GM23248 (cell line): ENCODE data around the gene SERBP1. TPM values are rescaled to one million over a fixed set of nuclear protein-coding genes. Genes with fewer than 3 reads are reported as not detected.
A peak's percentile ranks its signal among the peaks of the same experiment; 100 is the strongest.

Experiments used
- DNase-seq: peaks from one replicate; pipeline ENCODE4 v3.0.0-alpha.2; 2015
- H2AFZ ChIP-seq: fragments of 200-600 bp; sonication (generic); 2 replicates; pipeline ENCODE4 v1.6.1; 2016; ENCODE audit warnings: antibody characterized with exemption
- H3F3A ChIP-seq: fragments of 200-600 bp; sonication (generic); 2 replicates; pipeline ENCODE4 v1.6.1; 2016; ENCODE audit warnings: mild to moderate bottlenecking, antibody characterized with exemption, mixed run types; ENCODE audit not compliant: insufficient read depth
- H3K27ac ChIP-seq: fragments of 200-600 bp; sonication (generic); 2 replicates; pipeline ENCODE4 v1.5.1; 2016; ENCODE audit warnings: mild to moderate bottlenecking
- H3K27me3 ChIP-seq: fragments of 200-600 bp; sonication (generic); replicated peaks from 2 replicates; pipeline ENCODE4 v1.6.1; 2016; ENCODE audit warnings: mild to moderate bottlenecking; ENCODE audit not compliant: insufficient read depth
- H3K36me3 ChIP-seq: fragments of 200-600 bp; sonication (generic); 2 replicates; pipeline ENCODE4 v1.6.1; 2016; ENCODE audit warnings: low read depth, mild to moderate bottlenecking
- H3K4me1 ChIP-seq: fragments of 200-600 bp; sonication (generic); 2 replicates; pipeline ENCODE4 v1.6.1; 2016; ENCODE audit warnings: mild to moderate bottlenecking; ENCODE audit not compliant: insufficient read depth
- H3K4me2 ChIP-seq: fragments of 200-600 bp; sonication (generic); one replicate; pipeline ENCODE4 v1.6.1; 2016; ENCODE audit warnings: mild to moderate bottlenecking; ENCODE audit not compliant: unreplicated experiment
- H3K4me3 ChIP-seq: fragments of 200-600 bp; sonication (generic); 2 replicates; pipeline ENCODE4 v1.5.1; 2016; ENCODE audit warnings: mild to moderate bottlenecking
- H3K79me2 ChIP-seq: fragments of 200-600 bp; sonication (generic); 2 replicates; pipeline ENCODE4 v1.6.1; 2016; ENCODE audit warnings: mild to moderate bottlenecking; ENCODE audit not compliant: insufficient read depth
- H3K9ac ChIP-seq: fragments of 200-600 bp; sonication (generic); 2 replicates; pipeline ENCODE4 v1.6.1; 2016; ENCODE audit warnings: mild to moderate bottlenecking
- H3K9me2 ChIP-seq: fragments of 200-600 bp; sonication (generic); 2 replicates; pipeline ENCODE4 v1.6.1; 2016; ENCODE audit warnings: mixed run types, mild to moderate bottlenecking, moderate library complexity; ENCODE audit not compliant: insufficient read depth
- H3K9me3 ChIP-seq: fragments of 200-600 bp; sonication (generic); one replicate; pipeline ENCODE4 v1.6.1; 2017; ENCODE audit warnings: low read depth
- H4K20me1 ChIP-seq: fragments of 200-600 bp; sonication (generic); 2 replicates; pipeline ENCODE4 v1.6.0; 2016; ENCODE audit not compliant: insufficient read depth
- EZH2 ChIP-seq: fragments of 200-600 bp; sonication (generic); IDR thresholded peaks from 2 replicates; pipeline ENCODE4 v1.6.1; 2018; ENCODE audit warnings: antibody characterized with exemption, mild to moderate bottlenecking; ENCODE audit not compliant: insufficient read depth, poor library complexity, severe bottlenecking
- EZH2phosphoT487 ChIP-seq: fragments of 200-600 bp; sonication (generic); IDR thresholded peaks from 2 replicates; pipeline ENCODE4 v1.6.1; 2018; ENCODE audit warnings: antibody characterized with exemption, moderate library complexity, mild to moderate bottlenecking, low read depth; ENCODE audit not compliant: insufficient read depth
- whole genome bisulfite sequencing, 2 experiments: methylation state at CpG; one replicate each; pipeline ENCODE4 v1.1.6; 2015 to 2017; ENCODE audit warnings: low lambda C conversion rate in 2 of 2, low coverage in 1 of 2; ENCODE audit errors: missing lambda C conversion rate in 2 of 2; 5-methylcytosine and 5-hydroxymethylcytosine counted together
- in situ Hi-C: fragments of 300-500 bp; cut with MboI; formaldehyde crosslinking; loops from 2 replicates; pipeline ENCODE4 v1.15.0; 2020
- polyA plus RNA-seq: library from polyadenylated mRNA; unstranded; fragments of >200 nt; fragmentation: Nextera tagmentation; extraction: Ambion mirVana; gene quantifications from 2 replicates; pipeline ENCODE4 v1.2.1, GENCODE V29; 2016
- total RNA-seq: library from RNA; depleted of rRNA; stranded (reverse); fragments of >200 nt; shearing (Covaris generic); gene quantifications from 2 replicates; pipeline ENCODE4 v1.2.3, GENCODE V29; 2014; rRNA removed

SERBP1 gene
- 204 and 214 TPM in 2 replicates for total RNA-seq
- polyA plus RNA-seq, result 156 and 165 TPM in 2 replicates

GRCh38 chr1:67430358-67431155 lies at the start of gene SERBP1:
SERBP1 (minus strand) TSS chr1:67430402; CDS start chr1:67430300, 102 bp downstream.
- H3K9me2 ChIP-seq, result no peaks in the 10 kb centered on the region
- no peaks in the 10 kb centered on the region for H3K9me3 ChIP-seq
- peaks cover 20% of the 10 kb centered on the region; the same call in 1 of the 2 replicates for H3K4me1 ChIP-seq
- peak; percentile 98 for DNase-seq
- peaks cover 8% of the 10 kb centered on the region; the same call in 1 of the 2 replicates for H3K36me3 ChIP-seq
- in situ Hi-C loops, result no loop called here
- H3K4me2 ChIP-seq, result peak within 1 kb of the TSS; percentile 95
- H3F3A ChIP-seq, result no peaks in the 10 kb centered on the region; the same call in 1 of the 2 replicates
- WGBS, 2 experiments, result 0 to 2% methylated on average over 59 to 62 of the region's 62 CpGs
- H3K27ac ChIP-seq, result peak within 1 kb of the TSS; percentile 66
- H3K79me2 ChIP-seq, result peaks cover 47% of the 10 kb centered on the region
- TF ChIP-seq EZH2phosphoT487 (no peak), EZH2 (no peak)
- no peaks in the 10 kb centered on the region for H3K27me3 ChIP-seq
- peak within 1 kb of the TSS; percentile 96 for H3K4me3 ChIP-seq
- peak within 1 kb of the TSS; percentile 100 for H2AFZ ChIP-seq
- H3K9ac ChIP-seq, result peak within 1 kb of the TSS; percentile 89
- peaks cover 26% of the 10 kb centered on the region for H4K20me1 ChIP-seq

DNA sequence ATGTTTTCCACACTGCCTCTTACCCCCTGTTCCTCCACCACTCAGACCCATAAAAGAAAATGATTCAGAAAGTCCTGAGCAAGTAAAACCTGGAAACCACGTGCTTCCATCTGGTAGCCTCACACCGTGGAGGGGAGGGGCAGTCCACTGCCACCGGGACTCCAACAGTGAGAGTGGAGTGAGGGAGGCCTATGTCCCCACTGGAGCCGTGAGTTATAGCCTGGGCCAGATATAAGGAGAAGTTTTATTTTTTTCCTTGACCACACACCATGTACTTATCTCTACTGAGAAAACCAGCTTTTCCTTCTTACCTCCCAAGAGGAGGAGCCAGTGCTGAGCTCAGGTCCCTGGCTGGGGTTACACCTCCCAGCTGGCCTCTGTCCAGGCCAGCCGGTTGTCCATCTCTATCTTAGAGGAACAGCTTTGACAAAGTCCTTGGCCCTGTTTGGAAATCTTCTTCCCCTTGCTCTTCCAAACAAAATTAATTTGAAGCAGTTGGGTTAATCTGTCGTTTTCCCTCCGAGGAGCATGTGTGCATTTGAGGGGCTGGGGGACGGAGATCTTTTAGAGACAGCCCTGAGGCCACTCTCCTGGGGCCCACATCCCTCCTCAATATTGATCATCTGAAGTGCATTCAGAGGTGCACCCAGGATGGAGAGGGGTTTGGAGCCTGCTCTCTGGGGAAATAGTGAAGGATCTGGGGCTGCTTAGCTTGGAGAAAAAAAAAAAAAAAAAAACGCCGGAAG lies 49.1 kb upstream of the SERBP1 start:
- Histone ChIP-seq H3K9me3 (no peaks in the 10 kb centered on the region), H4K20me1 (no peaks in the 10 kb centered on the region), H3K36me3 (no peaks in the 10 kb centered on the region), H3K4me3 (no peak overlapping the region), H3K27ac (no peak overlapping the region), H3K4me2 (no peak overlapping the region), H3K79me2 (no peaks in the 10 kb centered on the region), H3F3A (no peaks in the 10 kb centered on the region), H3K4me1 (no peaks in the 10 kb centered on the region), H2AFZ (peak overlapping the region; percentile 23; the same call in 1 of the 2 replicates), H3K9me2 (no peaks in the 10 kb centered on the region), H3K27me3 (no peaks in the 10 kb centered on the region), H3K9ac (no peak overlapping the region)
- 23 to 24% methylated on average over 10 of the region's 10 CpGs for WGBS, 2 experiments
- TF ChIP-seq EZH2, result no peak
- TF ChIP-seq EZH2phosphoT487, result no peak
- DNase-seq, result peak; percentile 36
- in situ Hi-C loops, result no loop called here

DNA sequence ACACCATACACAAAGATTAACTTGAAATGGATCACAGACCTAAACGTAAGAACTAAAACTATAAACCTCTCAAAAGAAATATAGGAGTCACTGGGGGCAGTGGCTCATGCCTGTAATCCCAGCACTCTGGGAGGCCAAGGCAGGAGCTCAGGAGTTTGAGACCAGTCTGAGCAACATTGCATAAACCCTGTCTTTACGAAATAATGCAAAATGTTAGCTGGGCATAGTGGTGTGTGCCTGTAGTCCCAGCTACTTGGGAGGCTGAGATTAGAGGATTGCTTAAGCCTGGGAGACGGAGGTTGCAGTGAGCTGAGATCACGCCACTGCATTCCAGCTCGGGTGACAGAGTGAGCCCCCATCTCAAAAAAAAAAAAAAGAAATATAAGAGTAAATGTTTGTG lies 46.7 kb upstream of the SERBP1 start:
- Histone ChIP-seq H3K27me3 (no peaks in the 10 kb centered on the region; the same call in 1 of the 2 replicates), H3K79me2 (no peaks in the 10 kb centered on the region), H3K4me1 (no peaks in the 10 kb centered on the region), H3K9me2 (no peaks in the 10 kb centered on the region), H3K4me3 (no peak overlapping the region), H3K9me3 (no peaks in the 10 kb centered on the region), H4K20me1 (no peaks in the 10 kb centered on the region), H3K4me2 (no peak overlapping the region), H3F3A (no peaks in the 10 kb centered on the region), H3K27ac (no peak overlapping the region), H3K36me3 (no peaks in the 10 kb centered on the region), H2AFZ (no peak overlapping the region), H3K9ac (no peak overlapping the region)
- no peak for DNase-seq
- 53 to 54% methylated on average over 5 of the region's 5 CpGs for WGBS, 2 experiments
- in situ Hi-C loops, result no loop called here
- TF ChIP-seq EZH2 (no peak), EZH2phosphoT487 (no peak)

DNA sequence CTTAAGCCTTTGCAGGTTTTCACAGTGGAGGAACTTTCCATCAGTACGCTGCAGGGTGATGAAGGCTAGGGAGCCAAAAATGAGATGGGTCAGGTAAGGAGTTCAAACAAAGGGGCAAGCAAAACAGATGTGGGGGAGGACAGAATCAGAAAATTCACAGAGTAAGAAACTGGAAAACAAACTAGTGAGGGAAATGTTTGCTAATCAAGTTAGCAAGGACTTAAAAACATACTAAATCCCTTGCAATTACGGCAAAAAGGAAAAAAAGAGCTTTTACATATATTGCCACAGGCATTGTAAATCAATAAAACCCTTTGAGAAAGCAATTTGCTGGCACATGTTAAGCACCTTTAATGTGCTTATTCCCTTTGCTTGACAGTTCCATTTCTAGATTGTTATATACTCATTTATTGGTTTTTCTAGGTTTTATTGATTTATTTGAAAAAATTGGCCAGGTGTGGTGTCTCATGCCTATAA lies 45.8 kb upstream of the SERBP1 start:
- Histone ChIP-seq H3K27me3 (no peaks in the 10 kb centered on the region; the same call in 1 of the 2 replicates), H3K79me2 (no peaks in the 10 kb centered on the region), H3K4me3 (no peak overlapping the region), H3K36me3 (no peaks in the 10 kb centered on the region), H3K9me2 (no peaks in the 10 kb centered on the region), H3F3A (no peaks in the 10 kb centered on the region), H3K27ac (no peak overlapping the region), H3K4me1 (no peaks in the 10 kb centered on the region), H2AFZ (no peak overlapping the region), H3K9ac (no peak overlapping the region), H3K4me2 (no peak overlapping the region), H3K9me3 (no peaks in the 10 kb centered on the region), H4K20me1 (no peaks in the 10 kb centered on the region)
- TF ChIP-seq EZH2 (no peak), EZH2phosphoT487 (no peak)
- 75 to 84% methylated on average over 2 of the region's 2 CpGs for WGBS, 2 experiments
- no peak for DNase-seq
- in situ Hi-C loops, result no loop called here
